ENCODE results near the gene TJP3.

GRCh38 chr19:3719868-3720267 lies 11.7 kb downstream of the TJP3 start:
- TF ChIP-seq CTCF (IDR thresholded peaks at IDR 0.05): no peak
- no peak for TF ChIP-seq POLR2AphosphoS5 (IDR thresholded peaks at IDR 0.05)
- TF ChIP-seq EP300 (IDR thresholded peaks at IDR 0.05): no peak

Measured in esophagus muscularis mucosa (tissue), 4 donors.